ENCODE results near the gene INKA2. TPM values are rescaled to one million over a fixed set of nuclear protein-coding genes. Genes with fewer than 3 reads are reported as not detected.
A peak's percentile ranks its signal among the peaks of the same experiment; 100 is the strongest.

Gene INKA2
- total and polyA plus RNA-seq, 10 of the 15 experiments (the other 5 are each of a cell fraction or from before 2014, with no cell fraction given) = 0.38 to 5.1 (median 1.3) TPM; not detected in 1

- Histone ChIP-seq H3K9ac (ENCODE audit: control insufficient read depth, insufficient read depth, low read length) (no peak overlapping the region), H2AFZ (ENCODE audit: control insufficient read depth, low read depth, low read length) (no peak overlapping the region), H3K79me2 (ENCODE audit: control insufficient read depth, insufficient read depth, low read length) (no peaks in the 10 kb centered on the region), H3K4me3 (no peak overlapping the region), H3K4me2 (ENCODE audit: control insufficient read depth, insufficient read depth) (no peak overlapping the region), H3K9me3 (replicated peaks; ENCODE audit: control insufficient read depth, insufficient read depth, low read length) (no peaks in the 10 kb centered on the region), H3K36me3 (ENCODE audit: control insufficient read depth in 2 of 2, insufficient read depth in 2 of 2, low read length in 1 of 2) (no peaks in the 10 kb centered on the region), H3K27me3 (replicated peaks in 1 of 2; ENCODE audit: control insufficient read depth in 2 of 2, insufficient read depth in 2 of 2, low read length in 1 of 2) (no peaks in the 10 kb centered on the region), H3K4me1 (ENCODE audit: control insufficient read depth, insufficient read depth, low read length) (no peaks in the 10 kb centered on the region), H4K20me1 (ENCODE audit: control insufficient read depth, insufficient read depth) (no peaks in the 10 kb centered on the region), H3K27ac (ENCODE audit: control insufficient read depth, insufficient read depth) (no peak overlapping the region)
- TF ChIP-seq ZBTB33 (IDR thresholded peaks at IDR 0.05) = no peak
- no peak for TF ChIP-seq SMAD1 (IDR thresholded peaks at IDR 0.05; ENCODE audit: low read depth, partially characterized antibody)
- peak; percentile 62; the same call in 1 of the 2 replicates for TF ChIP-seq SMARCA5 (IDR thresholded peaks at IDR 0.05)
- TF ChIP-seq RFX5 (IDR thresholded peaks at IDR 0.05; ENCODE audit: low read depth, low read length) = no peak
- ATAC-seq (no peak), DNase-seq (ENCODE audit: low read depth, low spot score) (no peak), FAIRE-seq (no peak)
- ChIA-PET RAD21 (ENCODE audit: unreplicated experiment) (no interaction called here), CTCF (no interaction called here), POLR2A (interaction anchor here (1.2 kb wide), 1 partner anchor 10 kb away, joined by 3 read pairs; no protein-coding TSS in a partner anchor), SMC1A (ENCODE audit: uncharacterized antibody, unreplicated experiment) (interaction anchor here (1.4 to 1.6 kb wide), 2 partner anchors 10 to 15 kb away, joined by 3 read pairs; no protein-coding TSS in a partner anchor)
- intact Hi-C loops (cut with micrococcal nuclease; ENCODE audit: unreplicated experiment) (no loop called here), in situ Hi-C loops (cut with MboI) (no loop called here)
- 0% methylated on average over 1 of the region's 1 CpG for WGBS (ENCODE audit: insufficient coverage, insufficient replicate concordance, low lambda C conversion rate, missing lambda C conversion rate)
- BruUV-seq (replicated peaks) = no TSS peak
Observed at GRCh38 chr1:111723871-111724270, 15.3 kb downstream of the INKA2 start.
